Cerebellar nuclear complex (tissue), 1 donor: Measurements from ENCODE around the gene CNTN5.
"Not testable (repeated sequence)": the region's sequence is repeated elsewhere in the genome, so short reads cannot be mapped to it uniquely, and the experiment has no call there.

ENCODE experiments used
- DNase-seq, 2 experiments: peaks; one replicate each; lab custom pipeline; 2025; lab: John Stamatoyannopoulos, UW

Gene CNTN5

DNA sequence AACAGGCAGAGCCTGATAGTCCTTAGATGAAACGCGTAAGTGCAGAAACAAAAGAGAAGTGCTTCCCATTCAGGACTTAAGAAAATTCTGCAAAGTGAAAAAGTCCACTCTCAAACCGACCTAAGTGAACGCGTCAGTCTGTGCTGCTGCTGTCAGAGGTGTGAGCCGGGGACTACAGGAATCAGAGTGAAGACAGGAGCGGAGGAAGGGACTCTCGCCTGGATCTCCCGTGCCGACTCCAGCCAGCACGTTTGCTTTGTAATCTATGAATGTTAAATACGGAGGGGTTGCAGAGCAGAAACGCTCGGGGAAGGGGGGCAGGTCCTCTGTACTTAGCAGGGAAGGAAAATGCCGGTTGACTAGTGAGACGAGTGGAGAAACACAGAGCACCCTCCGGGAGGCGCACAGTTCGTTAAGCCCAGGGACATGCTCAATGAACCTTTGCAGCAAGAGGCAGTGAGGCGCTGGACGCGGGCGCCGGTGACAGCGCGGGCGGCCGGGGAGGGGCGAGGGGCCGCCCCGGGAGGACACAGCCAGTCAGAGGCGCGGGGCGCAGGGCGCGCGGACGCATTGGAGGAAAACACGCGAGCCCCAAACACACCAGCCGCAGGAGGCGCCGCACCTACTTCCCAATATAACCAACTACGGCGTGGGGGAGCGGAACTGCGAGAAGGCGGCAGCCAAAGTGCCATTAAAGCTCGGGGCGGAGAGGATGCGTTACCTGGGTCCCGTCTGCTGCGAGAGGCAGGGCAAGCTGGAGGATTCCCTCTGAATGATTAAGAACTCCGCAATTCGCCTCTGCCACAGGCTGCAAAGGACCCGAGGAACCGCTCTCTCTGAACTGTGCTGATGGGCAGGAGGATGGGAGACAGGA lies at the start of gene CNTN5:
TSS of gene CNTN5 (plus strand) at position 598 of the 874 bp plus-strand sequence.
- DNase-seq, result no peak

DNA sequence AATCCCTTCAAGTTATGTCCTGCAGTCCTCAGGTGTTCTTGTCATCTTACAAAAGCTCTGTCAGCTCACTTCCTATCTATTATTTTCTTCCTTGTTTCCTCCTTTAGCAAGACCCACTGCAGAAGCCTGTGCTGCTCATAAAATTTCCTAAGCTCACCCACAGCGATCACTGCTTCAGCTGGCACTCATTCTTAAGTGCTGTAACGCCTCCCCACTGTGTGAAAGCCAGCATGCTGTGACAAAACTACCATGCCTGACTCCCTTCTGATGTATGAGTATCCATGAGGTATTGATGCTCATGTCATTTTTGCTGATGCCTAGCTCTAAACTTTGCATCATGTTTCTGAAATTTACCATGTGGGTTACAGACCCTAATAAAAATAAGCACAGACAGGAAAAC lies 41.5 kb upstream of the CNTN5 start:
- DNase-seq, result no peak

DNA sequence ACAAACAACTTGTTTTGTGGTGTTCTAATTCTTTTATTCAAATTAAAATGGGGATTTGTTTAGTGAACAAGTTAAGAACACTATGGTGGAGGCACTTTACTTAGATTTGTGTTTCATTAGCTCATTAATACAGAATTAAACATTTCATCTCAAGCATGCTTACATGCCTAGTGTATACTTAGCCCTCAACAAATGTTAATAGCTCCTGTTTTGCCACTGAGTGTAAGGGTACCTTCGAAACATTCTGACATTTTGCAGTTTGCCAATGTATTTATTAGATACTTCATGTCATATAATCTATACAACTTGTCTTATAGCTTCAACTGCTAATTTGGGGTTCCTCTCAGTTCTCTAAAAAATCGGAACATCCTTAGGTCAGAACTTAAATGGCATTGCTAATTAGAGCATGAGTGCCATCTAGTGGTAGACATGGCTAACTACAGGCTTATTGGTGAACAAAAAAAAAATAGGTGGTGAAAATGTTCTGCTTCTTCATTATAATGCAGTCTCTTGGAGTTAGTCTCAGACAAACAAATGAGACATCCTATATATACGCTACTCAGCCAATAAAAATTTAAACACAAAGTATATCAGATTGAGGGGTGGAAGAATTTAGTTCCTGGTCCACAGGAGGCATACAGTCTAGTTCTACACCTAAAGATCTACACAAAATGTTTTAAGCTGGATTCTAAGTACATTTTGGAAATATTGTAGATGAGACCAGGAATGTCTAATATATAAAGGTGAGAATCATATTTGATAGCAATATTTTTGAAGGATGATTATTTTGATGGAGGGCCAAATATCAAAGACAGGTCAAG lies 4.9 kb upstream of the CNTN5 start:
- no peak for DNase-seq

DNA sequence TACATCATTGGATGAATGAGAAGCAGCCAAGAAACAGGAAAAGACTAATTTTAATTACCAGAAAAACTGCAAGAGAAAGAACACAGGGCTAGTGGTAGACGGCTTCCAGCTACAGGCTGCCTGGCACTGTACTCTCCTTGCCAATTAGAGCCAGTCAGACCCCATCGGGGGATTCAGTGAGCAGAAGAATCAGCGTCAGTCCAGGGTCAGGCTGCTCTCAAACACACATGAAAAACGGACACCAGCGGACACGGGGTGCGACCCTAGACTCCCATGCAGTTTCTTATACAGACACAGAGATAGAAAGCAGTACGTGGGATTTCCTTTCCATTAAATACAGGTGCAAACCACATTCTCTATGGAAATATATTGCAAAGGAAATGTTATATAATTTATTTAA lies 1.1 kb upstream of the CNTN5 start:
- DNase-seq, result no peak

DNA sequence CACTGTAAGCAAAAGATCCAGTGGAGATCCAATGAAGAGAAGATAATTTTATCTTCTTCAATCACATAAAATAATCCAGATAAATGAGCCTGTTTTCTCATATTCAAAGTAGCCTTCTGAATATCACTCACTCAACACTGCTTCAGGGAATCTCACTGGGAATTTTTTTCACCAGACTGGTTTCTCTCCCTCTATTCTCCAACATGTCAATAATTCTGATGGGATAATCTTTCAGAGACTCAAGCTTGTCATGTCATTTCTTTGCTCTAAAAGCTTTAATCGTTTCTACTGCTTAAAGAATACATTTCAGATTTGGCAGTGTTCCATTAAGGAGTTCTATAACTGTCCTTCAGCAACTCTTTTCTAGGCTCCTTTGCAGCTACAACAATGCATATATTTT lies 16.3 kb downstream of the CNTN5 start:
- no peak for DNase-seq

DNA sequence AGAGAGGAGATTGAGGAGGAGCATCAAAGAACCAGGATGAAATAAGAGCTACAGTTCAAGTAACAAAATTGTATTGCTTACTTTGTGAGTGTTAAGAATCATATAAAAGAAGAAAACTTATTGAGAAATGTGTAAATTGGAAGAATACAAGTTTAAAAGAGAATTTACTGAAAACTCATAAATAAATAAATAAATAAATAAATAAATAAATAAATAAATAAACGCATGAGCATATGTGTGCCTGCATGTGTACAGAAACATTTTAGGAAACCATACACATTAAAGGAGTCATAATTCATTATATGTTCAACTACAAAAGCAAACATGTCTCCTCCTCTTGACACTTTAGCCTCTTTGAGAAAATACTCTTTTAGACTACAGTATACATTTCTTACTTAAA lies 42.6 kb downstream of the CNTN5 start:
- no peak for DNase-seq

DNA sequence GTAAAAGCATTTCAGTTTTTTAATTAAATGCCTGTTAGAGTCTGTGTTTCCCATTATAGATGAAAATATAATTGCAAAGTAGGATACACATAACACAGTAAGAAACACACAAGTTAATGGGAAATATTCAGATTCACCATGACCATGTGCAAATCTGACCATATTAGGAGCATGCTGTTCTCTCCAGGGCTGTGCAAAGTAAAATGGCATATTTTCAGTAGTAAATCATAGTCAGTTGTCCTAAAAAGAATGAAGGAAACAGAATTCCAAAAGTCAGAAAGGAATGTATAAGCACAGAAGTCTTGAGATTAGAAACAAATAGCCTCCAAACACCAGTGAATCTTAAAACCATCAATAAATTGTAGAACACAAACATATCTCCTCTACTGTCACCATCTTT lies 44.4 kb downstream of the CNTN5 start:
- no peak for DNase-seq

DNA sequence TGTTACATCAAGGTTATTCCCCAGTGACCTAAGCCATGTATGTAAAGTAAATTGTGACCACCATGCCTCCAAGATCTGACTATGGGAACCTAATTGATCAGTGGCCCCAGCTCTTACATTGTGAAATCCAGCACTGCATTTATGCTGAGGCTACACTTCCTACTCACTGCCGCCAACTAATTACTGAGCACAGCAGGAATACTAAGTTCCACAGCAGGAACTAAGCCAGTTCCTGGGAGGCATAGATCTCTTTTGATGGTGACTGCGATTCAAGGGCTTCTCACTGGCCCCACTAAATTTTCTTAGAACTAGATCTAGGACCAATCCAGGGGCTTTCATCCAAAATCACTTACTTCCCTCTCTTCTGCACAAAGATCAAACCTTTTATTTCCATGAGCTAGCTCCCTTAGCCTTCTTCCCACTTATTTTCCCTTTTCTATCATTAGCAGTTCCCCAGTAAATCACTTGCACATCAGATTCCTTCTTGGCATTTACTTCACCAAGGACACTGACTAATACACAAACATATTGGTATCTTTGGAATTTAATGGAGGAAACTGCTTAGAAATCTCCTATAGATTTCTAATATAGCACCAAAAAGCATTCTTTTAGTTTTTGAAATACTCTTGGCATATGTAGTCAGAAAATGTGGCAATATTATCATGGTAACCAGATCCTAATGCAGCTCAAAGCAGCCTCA lies 46.0 kb downstream of the CNTN5 start:
- no peak for DNase-seq

DNA sequence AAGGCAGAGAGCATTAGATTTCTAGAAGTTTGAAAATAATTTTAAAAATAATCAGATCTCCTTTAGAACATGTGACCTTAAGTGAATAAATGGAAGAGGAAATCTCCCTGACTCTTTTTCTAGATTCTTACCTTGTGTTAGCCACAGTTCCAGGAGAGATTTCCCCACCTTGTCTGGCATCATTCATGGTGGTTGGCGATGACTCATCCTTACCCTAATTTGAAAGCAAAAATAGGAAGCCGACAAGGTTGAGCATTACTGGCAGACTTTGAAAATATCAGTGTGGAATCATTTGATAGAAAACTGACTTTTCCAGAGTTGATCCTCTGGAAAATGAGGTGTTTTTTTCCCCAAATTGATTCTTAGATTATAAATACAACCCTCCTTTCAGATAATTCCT lies 48.1 kb downstream of the CNTN5 start:
- no peak for DNase-seq

DNA sequence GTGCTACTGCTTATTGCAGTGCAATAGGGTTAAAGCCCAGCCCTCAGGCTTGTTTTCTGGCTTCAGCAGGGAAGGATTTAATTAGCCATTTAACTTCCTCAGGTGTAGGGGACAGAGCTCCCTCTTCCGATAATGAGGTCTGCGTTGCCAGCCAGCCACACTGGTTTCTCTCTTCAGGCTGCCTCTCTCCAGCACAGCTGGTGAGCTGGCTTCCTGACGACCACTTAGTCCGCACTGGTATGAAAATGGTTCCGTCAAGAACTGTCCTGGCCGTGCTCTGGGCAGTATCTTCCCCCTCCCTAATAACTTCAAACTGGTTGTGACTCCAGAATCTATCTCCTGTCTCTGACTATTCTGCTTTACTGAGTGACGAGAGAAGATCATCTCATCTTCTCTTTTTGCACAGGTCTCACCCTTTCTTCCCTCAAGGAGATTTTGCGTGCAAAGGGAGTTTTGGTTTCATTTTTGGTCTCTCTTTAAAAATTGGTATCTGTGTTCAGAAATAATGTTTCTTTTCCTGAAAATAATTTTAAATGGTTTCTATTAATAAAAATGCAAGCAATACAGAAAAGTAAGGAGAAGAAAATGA lies 49.2 kb downstream of the CNTN5 start:
- no peak for DNase-seq

DNA sequence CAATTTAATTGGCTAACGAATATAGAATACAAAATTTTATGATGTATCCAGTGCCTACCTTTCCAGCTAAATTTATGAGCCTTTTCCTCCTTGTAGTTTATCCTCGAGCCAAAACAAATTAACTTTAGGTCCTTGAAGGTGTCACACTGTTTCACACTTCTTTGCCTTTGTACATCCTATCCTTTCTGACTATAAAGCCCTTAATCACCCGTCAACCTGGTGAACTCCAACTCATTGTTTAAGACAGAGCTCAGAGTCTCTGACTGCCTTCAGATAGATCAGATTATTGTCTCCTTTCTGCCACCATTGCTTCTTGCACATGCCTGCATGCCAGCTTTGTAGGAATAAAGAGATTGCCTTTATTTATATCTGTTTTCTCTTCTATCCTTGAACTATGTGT lies 58.8 kb downstream of the CNTN5 start:
- no peak for DNase-seq

DNA sequence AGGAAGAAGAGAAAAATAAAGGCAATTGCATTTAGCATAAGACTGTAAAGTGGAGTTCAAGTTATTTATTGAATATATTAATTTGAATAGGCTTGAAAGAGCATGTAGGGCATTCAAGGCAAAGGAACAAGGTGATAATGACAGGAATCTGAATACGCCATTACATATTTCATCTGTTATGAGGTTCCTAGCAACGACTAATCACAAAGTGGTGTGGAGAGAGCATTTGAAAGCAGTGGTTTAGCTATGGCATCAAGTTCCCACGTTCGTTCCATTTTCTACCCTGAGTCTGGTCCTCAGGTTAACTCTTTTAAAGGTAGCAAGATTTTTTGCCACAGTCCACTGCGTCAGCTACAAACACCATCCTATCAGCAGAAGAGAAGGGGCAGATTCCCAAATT lies 59.4 kb downstream of the CNTN5 start:
- no peak for DNase-seq

DNA sequence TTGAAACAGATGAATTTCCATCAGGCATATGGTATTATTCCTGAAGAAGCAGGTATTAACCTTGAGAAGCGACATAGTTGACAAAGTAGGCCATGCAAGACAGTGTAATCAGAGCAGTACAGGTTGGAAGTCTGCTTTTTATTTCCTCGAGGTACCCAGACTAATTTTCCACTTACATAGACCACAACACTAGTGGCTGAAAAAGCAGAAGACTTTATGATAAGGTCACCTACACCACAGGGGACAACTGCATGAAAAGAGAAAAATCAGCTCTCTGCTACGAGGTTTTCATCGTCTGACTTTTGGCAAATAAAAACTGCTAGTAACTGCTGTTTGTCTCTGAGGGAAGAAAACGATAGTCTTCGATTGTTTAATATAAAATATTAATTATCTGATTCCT lies 77.5 kb downstream of the CNTN5 start:
- no peak for DNase-seq

DNA sequence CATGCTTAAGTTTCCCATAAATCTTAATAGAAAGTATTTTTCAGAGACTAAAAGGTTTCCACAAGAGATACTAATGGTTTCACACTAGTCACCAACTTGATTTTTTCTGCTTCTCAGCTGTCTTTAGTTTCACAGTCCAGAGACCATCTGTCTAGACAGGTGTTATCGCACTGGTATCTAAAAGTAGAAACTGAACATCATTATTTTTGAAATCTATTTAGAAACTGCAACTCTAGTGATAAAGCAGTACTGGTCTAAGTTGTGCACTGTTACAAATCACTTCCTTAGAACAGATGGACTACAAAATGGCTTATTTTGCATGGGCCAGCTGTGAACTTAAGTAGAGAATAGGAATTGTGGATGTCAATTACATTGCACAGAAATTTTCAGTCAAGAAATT lies 78.0 kb downstream of the CNTN5 start:
- no peak for DNase-seq

DNA sequence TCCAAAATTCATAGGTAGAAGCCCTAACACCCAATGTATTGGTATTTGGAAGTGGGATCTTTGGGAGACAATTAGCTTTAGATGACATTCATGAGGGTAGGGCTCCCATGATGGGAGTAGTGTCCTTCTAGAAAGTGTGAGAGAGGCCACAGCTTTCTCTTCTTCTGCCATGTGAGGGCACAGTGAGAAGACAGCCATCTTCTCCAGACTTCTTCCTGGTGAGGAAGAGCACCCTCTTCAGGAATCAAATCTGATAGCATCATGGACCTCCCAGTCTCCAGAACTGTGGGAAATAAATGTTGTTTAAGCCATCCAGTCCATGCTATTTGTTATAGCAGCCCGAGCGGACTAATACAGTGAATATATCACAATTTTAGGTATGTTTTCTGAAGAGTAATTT lies 96.9 kb downstream of the CNTN5 start:
- DNase-seq, result no peak

DNA sequence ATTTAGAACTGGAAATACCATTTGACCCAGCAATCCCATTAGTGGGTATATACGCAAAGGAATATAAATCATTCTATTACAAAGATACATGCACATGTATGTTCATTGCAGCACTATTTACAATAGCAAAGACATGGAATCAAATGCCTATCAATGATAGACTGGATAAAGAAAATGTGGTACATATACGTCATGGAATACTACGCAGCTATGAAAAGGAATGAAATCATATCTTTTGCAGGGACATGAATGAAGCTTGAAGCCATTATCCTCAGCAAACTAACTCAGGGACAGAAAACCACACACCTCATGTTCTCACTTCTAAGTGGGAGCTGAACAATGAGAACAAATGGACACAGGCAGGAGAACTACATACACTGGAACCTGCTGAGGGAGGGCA lies 113.1 kb downstream of the CNTN5 start:
- DNase-seq, result not testable (repeated sequence)

DNA sequence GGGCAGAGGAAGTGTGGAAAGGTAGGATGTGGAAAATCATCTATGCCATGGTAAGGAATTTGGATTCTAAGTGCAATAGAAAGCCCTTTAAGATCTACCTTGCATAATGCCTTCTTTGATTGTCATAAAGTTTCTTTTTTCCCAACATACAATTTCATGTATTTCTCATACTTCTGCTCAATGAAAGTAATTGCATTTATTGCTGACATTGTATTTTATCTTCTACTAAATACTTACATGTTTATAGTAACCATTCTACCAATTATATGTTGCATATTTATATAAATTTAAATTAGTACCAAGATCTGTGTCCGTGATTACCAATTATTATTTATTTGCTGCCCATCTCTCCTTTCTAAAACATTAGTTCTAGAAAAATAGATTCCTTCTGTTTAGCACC lies 114.8 kb downstream of the CNTN5 start:
- DNase-seq, result no peak

DNA sequence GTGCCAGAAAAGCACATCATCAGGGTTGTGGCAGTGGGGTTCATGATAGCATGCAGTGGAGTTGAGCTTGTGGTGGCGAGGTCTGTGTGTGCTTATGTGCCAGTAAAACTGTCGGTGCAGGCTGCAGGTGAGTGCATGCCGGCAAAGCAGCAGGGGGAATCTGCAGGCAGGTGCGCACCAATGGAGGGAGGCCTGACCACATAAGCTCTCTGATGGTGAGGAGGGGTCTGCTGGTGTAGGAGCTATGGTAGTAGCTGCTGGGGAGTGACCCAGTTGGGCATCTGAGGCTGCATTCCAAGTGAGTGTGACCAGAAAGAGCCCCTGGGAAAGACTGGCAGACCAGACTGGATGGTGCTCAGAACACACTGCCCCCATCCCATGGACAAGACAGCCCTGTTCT lies 121.5 kb downstream of the CNTN5 start:
- no peak for DNase-seq

DNA sequence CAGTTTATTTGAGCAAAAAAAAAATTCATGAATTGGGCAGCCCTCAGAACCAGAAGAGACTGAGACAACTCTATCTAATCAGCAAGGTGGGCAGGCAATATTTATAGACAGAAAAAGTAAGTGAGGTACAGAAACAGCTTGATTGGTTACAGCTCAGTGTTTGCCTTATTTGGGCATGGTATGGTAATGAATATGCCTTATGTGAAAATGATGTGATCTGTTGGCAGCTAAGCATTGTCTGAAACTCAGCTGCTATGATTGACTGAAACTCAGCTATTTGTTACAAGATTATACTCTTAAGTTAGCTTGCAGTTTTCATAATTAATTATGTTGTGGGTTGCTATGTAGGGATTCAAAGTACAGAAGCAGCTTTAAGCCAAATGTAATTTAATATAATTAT lies 127.6 kb downstream of the CNTN5 start:
- DNase-seq, result no peak

DNA sequence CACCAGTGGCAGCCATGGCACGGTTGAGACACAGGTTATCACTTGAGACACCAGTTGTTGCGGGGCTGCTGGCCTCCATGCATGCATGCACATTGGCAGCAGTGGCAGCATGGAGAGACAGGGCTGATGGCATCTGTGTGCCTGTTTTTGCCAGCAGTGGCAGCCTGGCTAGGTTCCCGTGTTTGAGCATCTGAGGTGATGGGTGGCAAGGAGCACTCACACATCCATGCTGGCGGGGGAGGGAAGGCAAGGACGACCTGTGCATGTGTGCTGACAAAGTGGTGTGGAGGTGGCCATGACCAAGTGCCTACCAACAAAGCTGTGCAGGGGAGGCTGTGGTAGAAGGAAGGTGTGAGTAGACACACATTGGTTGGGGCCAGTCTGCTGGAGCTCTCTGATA lies 133.5 kb downstream of the CNTN5 start:
- no peak for DNase-seq

DNA sequence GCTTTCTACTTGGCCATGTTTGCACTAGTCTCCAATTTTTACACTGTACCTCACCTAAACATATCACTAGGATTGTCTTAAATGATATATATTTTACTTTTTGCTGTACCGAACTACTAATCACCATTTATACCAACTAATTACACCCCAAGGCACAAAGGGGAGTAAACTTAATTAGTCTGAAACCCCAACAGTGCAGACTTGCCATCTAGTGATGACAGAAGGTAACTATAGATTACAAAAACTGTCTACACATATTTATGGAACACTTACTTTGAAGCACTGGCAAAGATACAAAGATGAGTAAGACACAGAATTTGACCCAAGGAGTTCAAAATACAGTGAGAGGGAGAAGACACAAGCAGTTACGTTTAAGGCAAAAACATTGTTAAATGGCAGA lies 139.7 kb downstream of the CNTN5 start:
- DNase-seq, result no peak

DNA sequence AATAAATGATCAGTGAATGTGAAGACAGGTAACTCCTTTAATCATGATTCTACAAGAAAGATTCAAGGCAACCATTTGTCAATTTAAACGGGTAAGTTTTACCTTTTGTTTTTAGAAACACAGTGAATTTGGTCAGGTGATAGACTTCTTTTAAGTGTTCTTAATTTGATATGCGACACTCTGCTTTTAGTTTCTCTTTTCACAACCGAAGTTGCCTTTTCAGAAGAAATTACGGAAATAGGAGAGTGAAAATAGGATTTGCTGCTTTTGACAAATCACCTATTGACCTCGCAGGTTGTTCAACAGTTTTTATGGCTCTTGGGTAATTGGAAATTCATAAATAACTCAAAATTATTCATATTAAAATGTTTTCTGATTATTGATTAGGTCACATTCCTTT lies 142.1 kb downstream of the CNTN5 start:
- no peak for DNase-seq
